T-helper 22 cell (primary cell): ENCODE data around the gene MACROD2.
"Not testable (repeated sequence)": the region's sequence is repeated elsewhere in the genome, so short reads cannot be mapped to it uniquely, and the experiment has no call there.

Experiments
- DNase-seq: peaks from one replicate; pipeline ENCODE4 v3.0.0-alpha.2; 2020; ENCODE audit warnings: low read depth

Gene MACROD2

GRCh38 chr20:14955399-14955798 lies 960.1 kb downstream of the MACROD2 start:
- DNase-seq, result no peak

- DNase-seq, result no peak
These were observed 960.7 kb downstream of the MACROD2 start for GRCh38 chr20:14956026-14956425.

GRCh38 chr20:14956538-14956937 lies 961.2 kb downstream of the MACROD2 start:
- no peak for DNase-seq

GRCh38 chr20:14957402-14957801 lies 962.1 kb downstream of the MACROD2 start:
- DNase-seq, result no peak

- DNase-seq, result no peak
These were observed 963.3 kb downstream of the MACROD2 start for GRCh38 chr20:14958626-14959025.

GRCh38 chr20:14959506-14960475 lies 964.5 kb downstream of the MACROD2 start:
- no peak for DNase-seq

GRCh38 chr20:14960831-14961230 lies 965.5 kb downstream of the MACROD2 start:
- DNase-seq, result no peak

GRCh38 chr20:14963262-14963663 lies 967.9 kb downstream of the MACROD2 start:
- no peak for DNase-seq

GRCh38 chr20:14966203-14966602 lies 970.9 kb downstream of the MACROD2 start:
- DNase-seq, result no peak

GRCh38 chr20:14966808-14967207 lies 971.5 kb downstream of the MACROD2 start:
- no peak for DNase-seq

GRCh38 chr20:14972256-14972655 lies 976.9 kb downstream of the MACROD2 start:
- DNase-seq, result no peak

- no peak for DNase-seq
These were observed 977.4 kb downstream of the MACROD2 start for GRCh38 chr20:14972690-14973089.

- DNase-seq, result no peak
These were observed 984.2 kb downstream of the MACROD2 start for GRCh38 chr20:14979453-14979986.

- DNase-seq, result not testable (repeated sequence)
These were observed 986.2 kb downstream of the MACROD2 start for GRCh38 chr20:14981486-14981885.

- not testable (repeated sequence) for DNase-seq
These were observed 987.0 kb downstream of the MACROD2 start for GRCh38 chr20:14982324-14982723.

GRCh38 chr20:14984305-14984704 lies 989.0 kb downstream of the MACROD2 start:
- DNase-seq, result no peak

GRCh38 chr20:14984768-14985622 lies 989.7 kb downstream of the MACROD2 start:
- DNase-seq, result no peak

- no peak for DNase-seq
These were observed 990.8 kb downstream of the MACROD2 start for GRCh38 chr20:14986026-14986655.

GRCh38 chr20:14986656-14987055 lies 991.3 kb downstream of the MACROD2 start:
- no peak for DNase-seq

- no peak for DNase-seq
These were observed 994.4 kb downstream of the MACROD2 start for GRCh38 chr20:14989535-14990290.

- no peak for DNase-seq
These were observed 995.7 kb downstream of the MACROD2 start for GRCh38 chr20:14991023-14991422.
